ENCODE measurements around the gene SERPINB6. TPM values are rescaled to one million over a fixed set of nuclear protein-coding genes. Genes with fewer than 3 reads are reported as not detected.
"Not testable (repeated sequence)": the region's sequence is repeated elsewhere in the genome, so short reads cannot be mapped to it uniquely, and the experiment has no call there.

Gene SERPINB6
- total RNA-seq, 1 donor from 2014 or later, result 93.8 TPM

GRCh38 chr6:3001146-3001772 lies 29.9 kb upstream of the SERPINB6 start:
- no peak overlapping the region for H3K4me3 ChIP-seq
- TF ChIP-seq POLR2A (IDR thresholded peaks at IDR 0.05) (no peak), POLR2AphosphoS5 (IDR thresholded peaks at IDR 0.05; ENCODE audit: insufficient read depth in 1 of 2, low read depth in 1 of 2) (no peak), CTCF (IDR thresholded peaks at IDR 0.05) (no peak)
- H3K36me3 ChIP-seq, result peaks cover 0 to 12% of the 10 kb centered on the region in 2 donors
- no peak overlapping the region for H3K27ac ChIP-seq
- DNase-seq (ENCODE audit: extremely low spot score in 2 of 2), result no peak
- peaks cover 20% of the 10 kb centered on the region for H3K4me1 ChIP-seq
- H3K9me3 ChIP-seq, result no peaks in the 10 kb centered on the region
- intact Hi-C loops (cut with DNase I), result no loop called here
- H3K27me3 ChIP-seq, result no peaks in the 10 kb centered on the region

GRCh38 chr6:2999618-3000557 lies 28.5 kb upstream of the SERPINB6 start, which contains the start of gene NQO2:
Gene NQO2, plus strand, starts transcription at chr6:2999894. Its CDS starts 6,659 bp downstream, at chr6:3006553.
- no peak for DNase-seq (ENCODE audit: extremely low spot score in 2 of 2)
- Histone ChIP-seq H3K27me3 (no peaks in the 10 kb centered on the region), H3K4me1 (peaks cover 20% of the 10 kb centered on the region), H3K9me3 (no peaks in the 10 kb centered on the region), H3K36me3 (peaks cover 0 to 8% of the 10 kb centered on the region in 2 donors), H3K27ac (peak within 1 kb of the TSS; percentile 90), H3K4me3 (peak within 1 kb of the TSS; percentile 88 to 95)
- no peak for TF ChIP-seq CTCF (IDR thresholded peaks at IDR 0.05)
- peak in 1 of 2 donors; percentile 97 for TF ChIP-seq POLR2AphosphoS5 (IDR thresholded peaks at IDR 0.05; ENCODE audit: insufficient read depth in 1 of 2, low read depth in 1 of 2)
- peak; percentile 40 to 94 for TF ChIP-seq POLR2A (IDR thresholded peaks at IDR 0.05)
- intact Hi-C loops (cut with DNase I), result loop anchor here (5.0 kb wide), 1 partner anchor 57 kb away; no protein-coding TSS in a partner anchor

- Histone ChIP-seq H3K9me3 (no peaks in the 10 kb centered on the region), H3K4me1 (peaks cover 20% of the 10 kb centered on the region), H3K36me3 (peaks cover 0 to under 1% of the 10 kb centered on the region in 2 donors), H3K27me3 (no peaks in the 10 kb centered on the region), H3K27ac (peak overlapping the region; percentile 90), H3K4me3 (peak overlapping the region; percentile 88 to 95)
- intact Hi-C loops (cut with DNase I), result loop anchor here (5.0 kb wide), 1 partner anchor 58 kb away; no protein-coding TSS in a partner anchor
- peak in 1 of 2 donors; percentile 96 for DNase-seq (ENCODE audit: extremely low spot score in 2 of 2)
- TF ChIP-seq POLR2A (IDR thresholded peaks at IDR 0.05), result no peak
- TF ChIP-seq CTCF (IDR thresholded peaks at IDR 0.05), result no peak
- TF ChIP-seq POLR2AphosphoS5 (IDR thresholded peaks at IDR 0.05; ENCODE audit: insufficient read depth in 1 of 2, low read depth in 1 of 2), result no peak
Observed at GRCh38 chr6:2998998-2999617, 27.7 kb upstream of the SERPINB6 start.

- H3K36me3 ChIP-seq; H3K27me3 ChIP-seq; H3K9me3 ChIP-seq; DNase-seq (ENCODE audit: extremely low spot score in 2 of 2): not testable (repeated sequence)
- intact Hi-C loops (cut with DNase I), result loop anchor here (5.0 kb wide), 1 partner anchor 59 kb away; no protein-coding TSS in a partner anchor
- Histone ChIP-seq H3K27ac (peak overlapping the region; percentile 90), H3K4me1 (peaks cover 20% of the 10 kb centered on the region), H3K4me3 (peak overlapping the region; percentile 88 to 95)
- TF ChIP-seq CTCF (IDR thresholded peaks at IDR 0.05), result peak in 2 of 3 experiments; percentile 17 to 83
Observed at GRCh38 chr6:2998249-2998997, 27.1 kb upstream of the SERPINB6 start.
